Measurements from ENCODE around the gene XKR7.
"Not testable (repeated sequence)": the region's sequence is repeated elsewhere in the genome, so short reads cannot be mapped to it uniquely, and the experiment has no call there.

Gene XKR7

GRCh38 chr20:32033316-32033715, 65.4 kb downstream of the XKR7 start:
- no peak for TF ChIP-seq CTCF (IDR thresholded peaks at IDR 0.05)
- no peak overlapping the region for H3K27ac ChIP-seq
- no peak overlapping the region for H3K4me3 ChIP-seq
- DNase-seq (ENCODE audit: low spot score), result no peak

- not testable (repeated sequence) for H3K4me3 ChIP-seq; DNase-seq (ENCODE audit: low spot score); H3K27ac ChIP-seq
Observed at GRCh38 chr20:32033721-32034120, 65.8 kb downstream of the XKR7 start.

GRCh38 chr20:32034581-32035425, 66.9 kb downstream of the XKR7 start:
- Histone ChIP-seq H3K4me3 (no peak overlapping the region), H3K27ac (peak overlapping the region in 1 of 2 donors; percentile 21)
- DNase-seq (ENCODE audit: low spot score), result no peak
- no peak for TF ChIP-seq CTCF (IDR thresholded peaks at IDR 0.05)

DNA sequence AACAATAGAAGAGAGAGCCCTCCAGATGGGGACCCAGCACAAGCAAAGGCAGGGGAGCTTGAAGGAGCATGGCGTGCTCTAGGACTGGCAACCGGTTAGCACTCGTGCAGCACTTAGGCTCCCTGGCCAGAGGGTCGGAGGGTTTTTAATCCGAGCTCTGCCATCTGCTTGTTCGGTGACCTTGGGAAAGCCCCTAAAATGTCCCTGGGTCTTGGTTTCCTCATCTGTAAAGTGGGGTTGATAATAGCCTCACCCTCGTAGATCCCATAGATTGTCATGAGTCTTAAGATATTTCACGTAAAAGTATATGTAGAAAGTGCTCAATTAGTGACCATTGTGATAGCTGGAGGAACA, 67.5 kb downstream of the XKR7 start:
- H3K27ac ChIP-seq, result no peak overlapping the region
- no peak overlapping the region for H3K4me3 ChIP-seq
- no peak for TF ChIP-seq CTCF (IDR thresholded peaks at IDR 0.05)
- DNase-seq (ENCODE audit: low spot score), result no peak

- DNase-seq (ENCODE audit: low spot score), result no peak
- Histone ChIP-seq H3K27ac (no peak overlapping the region), H3K4me3 (no peak overlapping the region)
- no peak for TF ChIP-seq CTCF (IDR thresholded peaks at IDR 0.05)
Observed at GRCh38 chr20:32036252-32036651, 68.3 kb downstream of the XKR7 start.

GRCh38 chr20:32036716-32037485, 69.0 kb downstream of the XKR7 start:
- Histone ChIP-seq H3K4me3 (no peak overlapping the region), H3K27ac (no peak overlapping the region)
- no peak for DNase-seq (ENCODE audit: low spot score)
- TF ChIP-seq CTCF (IDR thresholded peaks at IDR 0.05), result no peak

- TF ChIP-seq CTCF (IDR thresholded peaks at IDR 0.05), result no peak
- Histone ChIP-seq H3K4me3 (no peak overlapping the region), H3K27ac (no peak overlapping the region)
- DNase-seq (ENCODE audit: low spot score), result no peak
Observed at GRCh38 chr20:32037929-32038328, 70.0 kb downstream of the XKR7 start.
